GM12878 (cell line): ENCODE results near the gene DUSP22. TPM values are rescaled to one million over a fixed set of nuclear protein-coding genes. Genes with fewer than 3 reads are reported as not detected.

Experiments used
- BCL11A ChIP-seq: IDR thresholded peaks from 2 replicates; pipeline ENCODE4 v1.6.1; 2011; ENCODE audit warnings: low read depth, low read length
- CBX3 ChIP-seq: fragments of 200-600 bp; sonication (generic); IDR thresholded peaks from 2 replicates; pipeline ENCODE4 v1.6.1; 2016; ENCODE audit warnings: low read depth, borderline replicate concordance
- CBX5 ChIP-seq: sonication (generic); IDR thresholded peaks from 2 replicates; pipeline ENCODE4 v1.6.1; 2016; ENCODE audit warnings: low read depth, moderate library complexity, mild to moderate bottlenecking, inconsistent platforms
- HDAC2 ChIP-seq: fragments of 200-600 bp; sonication (generic); IDR thresholded peaks from 2 replicates; pipeline ENCODE4 v1.6.1; 2017
- IRF3 ChIP-seq: fragments of 450-650 bp; IDR thresholded peaks from 2 replicates; pipeline ENCODE4 v1.6.1; 2014; ENCODE audit warnings: mild to moderate bottlenecking
- JUND ChIP-seq: IDR thresholded peaks from 2 replicates; pipeline ENCODE4 v1.6.1; 2012; ENCODE audit warnings: low read depth, mild to moderate bottlenecking, low read length, improper control_type of control experiment, moderate library complexity
- MEF2B ChIP-seq: fragments of 450-650 bp; IDR thresholded peaks from 2 replicates; pipeline ENCODE4 v1.6.1; 2018; ENCODE audit warnings: mild to moderate bottlenecking, moderate library complexity; ENCODE audit not compliant: partially characterized antibody, poor library complexity, severe bottlenecking
- NFYB ChIP-seq: IDR thresholded peaks from 2 replicates; pipeline ENCODE4 v1.6.1; 2011; ENCODE audit warnings: low read depth, mild to moderate bottlenecking, low read length, improper control_type of control experiment, moderate library complexity; ENCODE audit not compliant: insufficient read depth
- POLR2A ChIP-seq: IDR thresholded peaks from 2 replicates; pipeline ENCODE4 v1.6.1; 2011; ENCODE audit warnings: low read depth, mild to moderate bottlenecking, low read length
- PRDM15 ChIP-seq: fragments of 450-650 bp; formaldehyde crosslinking; IDR thresholded peaks from 2 replicates; pipeline ENCODE4 v1.4.0; 2020; ENCODE audit warnings: mild to moderate bottlenecking, moderate library complexity
- SMAD5 ChIP-seq: IDR thresholded peaks from 2 replicates; pipeline ENCODE4 v1.6.1; 2016; ENCODE audit warnings: antibody characterized with exemption, low read depth
- TBL1XR1 ChIP-seq: IDR thresholded peaks from 2 replicates; pipeline ENCODE4 v1.6.1; 2012; ENCODE audit warnings: low read depth, low read length, improper control_type of control experiment
- TCF7 ChIP-seq: IDR thresholded peaks from 2 replicates; pipeline ENCODE4 v1.6.1; 2014; ENCODE audit warnings: antibody characterized with exemption, borderline replicate concordance
- USF1 ChIP-seq: IDR thresholded peaks from 2 replicates; pipeline ENCODE4 v1.6.1; 2011; ENCODE audit warnings: borderline replicate concordance, low read depth, mild to moderate bottlenecking, moderate library complexity, mixed read lengths, low read length; ENCODE audit not compliant: insufficient read depth; ENCODE audit errors: extremely low read length
- WRNIP1 ChIP-seq: IDR thresholded peaks from 2 replicates; pipeline ENCODE4 v1.6.1; 2011; ENCODE audit warnings: low read depth, low read length, improper control_type of control experiment, borderline replicate concordance
- ZBTB4 ChIP-seq: fragments of 450-650 bp; formaldehyde crosslinking; IDR thresholded peaks from 2 replicates; pipeline ENCODE4 v1.4.0; 2022; ENCODE audit warnings: mild to moderate bottlenecking, moderate library complexity
- ZNF24 ChIP-seq: fragments of 450-650 bp; IDR thresholded peaks from 2 replicates; pipeline ENCODE4 v1.6.1; 2017; ENCODE audit warnings: antibody characterized with exemption, mild to moderate bottlenecking
- ZNF592 ChIP-seq: fragments of 450-650 bp; IDR thresholded peaks from 2 replicates; pipeline ENCODE4 v1.6.1; 2017; ENCODE audit warnings: mild to moderate bottlenecking, moderate library complexity
- polyA plus RNA-seq, 11 experiments: library from polyadenylated mRNA; depleted of rRNA in 4 of 11; unstranded in 6 of 11; stranded (reverse) in 5 of 11; fragments of >200 nt; fragmentation: Nextera tagmentation in 4 of 11; fragmentation: Illumina TruSeq in 1 of 11; extraction: Ambion mirVana in 4 of 11; extraction: Trizol in 1 of 11; gene quantifications; 1 replicate in 1 of 11; 2 replicates in 10 of 11; pipeline versions ENCODE4 v1.2.1 to v1.2.3, GENCODE V29; 2011 to 2016; ENCODE audit warnings: inconsistent platforms in 2 of 11, missing spikeins in 2 of 11, low read depth in 1 of 11
- total RNA-seq, 4 experiments: library from RNA; depleted of rRNA in 3 of 4; stranded (reverse); fragments of >200 nt in 3 of 4; fragmentation: Illumina TruSeq in 1 of 4; extraction: Trizol in 1 of 4; gene quantifications; 2 replicates each; pipeline versions ENCODE4 v1.2.1 to v1.2.3, GENCODE V29; 2013 to 2021

The DUSP22 gene
- total and polyA plus RNA-seq, 10 of the 15 experiments (the other 5 are each of a cell fraction or from before 2014, with no cell fraction given), result 78.9 to 156 (median 107) TPM

GRCh38 chr6:398558-399078 is 106.3 kb downstream of the DUSP22 start (continued):
- 0 out of 2 replicates have a peak, but pooled peaks have one; percentile 36 for TF ChIP-seq SMAD5
- 0 out of 2 replicates have a peak, but pooled peaks have one; percentile 23 for TF ChIP-seq TBL1XR1
- TF ChIP-seq IRF3, result no peak
- TF ChIP-seq WRNIP1, result no peak
- TF ChIP-seq CBX3, result no peak
- no peak for TF ChIP-seq TCF7
- TF ChIP-seq HDAC2, result no peak
- no peak for TF ChIP-seq NFYB
- no peak for TF ChIP-seq USF1
- TF ChIP-seq JUND, result no peak
- peak; percentile 93 for TF ChIP-seq POLR2A
- TF ChIP-seq ZBTB4 (CRISPR knock-in tag), result no peak; the same call in 1 of the 2 replicates
- TF ChIP-seq MEF2B, result no peak
- TF ChIP-seq CBX5, result no peak
- no peak for TF ChIP-seq ZNF24
- 0 out of 2 replicates have a peak, but pooled peaks have one; percentile 16 for TF ChIP-seq PRDM15 (CRISPR knock-in tag)
- no peak for TF ChIP-seq ZNF592
- no peak for TF ChIP-seq BCL11A
